Measurements from ENCODE around the gene RAB27A. TPM values are rescaled to one million over a fixed set of nuclear protein-coding genes. Genes with fewer than 3 reads are reported as not detected.

RAB27A gene
- total and polyA plus RNA-seq, 9 of the 15 experiments (the other 6 are each of a cell fraction or from before 2014, with no cell fraction given) = 31.5 to 171 (median 80.4) TPM

- TF ChIP-seq CTCFL (IDR thresholded peaks at IDR 0.05; ENCODE audit: borderline replicate concordance, insufficient read depth, low read depth, low read length, poor library complexity, severe bottlenecking) = peak; percentile 40
- peak; percentile 83 for TF ChIP-seq TAF1 (IDR thresholded peaks at IDR 0.05; ENCODE audit: control insufficient read depth, extremely low read depth, insufficient read depth, low read length, severe bottlenecking)
- TF ChIP-seq HOMEZ (CRISPR knock-in tag; IDR thresholded peaks at IDR 0.05) = no peak
- TF ChIP-seq ZFP1 (CRISPR knock-in tag; IDR thresholded peaks at IDR 0.05) = no peak
- no peak for TF ChIP-seq LARP7 (IDR thresholded peaks at IDR 0.05)
- TF ChIP-seq, protein P1, sequence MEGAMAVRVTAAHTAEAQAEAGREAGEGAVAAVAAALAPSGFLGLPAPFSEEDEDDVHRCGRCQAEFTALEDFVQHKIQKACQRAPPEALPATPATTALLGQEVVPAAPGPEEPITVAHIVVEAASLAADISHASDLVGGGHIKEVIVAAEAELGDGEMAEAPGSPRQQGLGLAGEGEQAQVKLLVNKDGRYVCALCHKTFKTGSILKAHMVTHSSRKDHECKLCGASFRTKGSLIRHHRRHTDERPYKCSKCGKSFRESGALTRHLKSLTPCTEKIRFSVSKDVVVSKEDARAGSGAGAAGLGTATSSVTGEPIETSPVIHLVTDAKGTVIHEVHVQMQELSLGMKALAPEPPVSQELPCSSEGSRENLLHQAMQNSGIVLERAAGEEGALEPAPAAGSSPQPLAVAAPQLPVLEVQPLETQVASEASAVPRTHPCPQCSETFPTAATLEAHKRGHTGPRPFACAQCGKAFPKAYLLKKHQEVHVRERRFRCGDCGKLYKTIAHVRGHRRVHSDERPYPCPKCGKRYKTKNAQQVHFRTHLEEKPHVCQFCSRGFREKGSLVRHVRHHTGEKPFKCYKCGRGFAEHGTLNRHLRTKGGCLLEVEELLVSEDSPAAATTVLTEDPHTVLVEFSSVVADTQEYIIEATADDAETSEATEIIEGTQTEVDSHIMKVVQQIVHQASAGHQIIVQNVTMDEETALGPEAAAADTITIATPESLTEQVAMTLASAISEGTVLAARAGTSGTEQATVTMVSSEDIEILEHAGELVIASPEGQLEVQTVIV (CRISPR knock-in tag; IDR thresholded peaks at IDR 0.05; ENCODE audit: borderline replicate concordance) = no peak
- no peak for TF ChIP-seq PHB2 (IDR thresholded peaks at IDR 0.05; ENCODE audit: low read depth)
- peak; percentile 56; the same call in 1 of the 2 replicates for TF ChIP-seq ZKSCAN1 (IDR thresholded peaks at IDR 0.05; ENCODE audit: low read depth, low read length)
- TF ChIP-seq ARID2 (IDR thresholded peaks at IDR 0.05) = no peak
- TF ChIP-seq ZBTB49 (CRISPR knock-in tag; IDR thresholded peaks at IDR 0.05; ENCODE audit: borderline replicate concordance) = no peak
- no peak for TF ChIP-seq ZNF408 (CRISPR knock-in tag; IDR thresholded peaks at IDR 0.05; ENCODE audit: low read depth)
- TF ChIP-seq ESRRB (CRISPR knock-in tag; IDR thresholded peaks at IDR 0.05; ENCODE audit: borderline replicate concordance) = no peak
- TF ChIP-seq PKNOX1 (IDR thresholded peaks at IDR 0.05) = peak; percentile 67
- TF ChIP-seq NR2C2 (CRISPR knock-in tag; IDR thresholded peaks at IDR 0.05) = peak; percentile 69; the same call in 1 of the 2 replicates
- TF ChIP-seq NR2C2 (tag; IDR thresholded peaks at IDR 0.05) = peak; percentile 91
- no peak for TF ChIP-seq ZNF197 (CRISPR knock-in tag; IDR thresholded peaks at IDR 0.05; ENCODE audit: low read depth)
- peak; percentile 60; the same call in 1 of the 2 replicates for TF ChIP-seq ESRRA (IDR thresholded peaks at IDR 0.05; ENCODE audit: borderline replicate concordance, low read depth)
These were observed 92.9 kb downstream of the RAB27A start, which contains the start of gene RSL24D1 (continued) for GRCh38 chr15:55196458-55197361.
